IMR-90 (cell line): ENCODE results near the gene TCERG1. TPM values are rescaled to one million over a fixed set of nuclear protein-coding genes. Genes with fewer than 3 reads are reported as not detected.
A peak's percentile ranks its signal among the peaks of the same experiment; 100 is the strongest.

ENCODE experiments used
- ATAC-seq: fragments of 200-7000 bp; cut with Tn5 transposase; 2 replicates; pipeline ENCODE4 v1.9.1; 2020; ENCODE audit warnings: low read depth, mild to moderate bottlenecking, moderate library complexity
- BruUV-seq: library from RNA; stranded (reverse); fragments of 400-500 nt; replicated peaks from 2 replicates; lab custom pipeline; 2021; lab: Mats Ljungman, UMichigan
- CTCF ChIA-PET: fragments of 300-600 bp; formaldehyde crosslinking; extraction: SDS; loops from one replicate; lab custom pipeline; 2021; ENCODE audit warnings: antibody characterized with exemption; lab: Yijun Ruan, JAX
- POLR2A ChIA-PET: fragments of 300-600 bp; sonication (Branson Sonifier 250); formaldehyde crosslinking; loops from one replicate; lab custom pipeline; 2022; ENCODE audit warnings: antibody characterized with exemption; ENCODE audit not compliant: unreplicated experiment; lab: Charles Lee
- DNase-seq: peaks from one replicate; pipeline ENCODE4 v3.0.0; 2013
- H2AFZ ChIP-seq: replicated peaks from 2 replicates; pipeline ENCODE3; 2013; ENCODE audit warnings: low read length, mild to moderate bottlenecking; ENCODE audit not compliant: poor library complexity
- H2AK5ac ChIP-seq: 2 replicates; pipeline ENCODE4 v1.6.1; 2013; ENCODE audit warnings: low read depth, low read length, inconsistent platforms
- H2AK9ac ChIP-seq: replicated peaks from 2 replicates; pipeline ENCODE3; 2013; ENCODE audit warnings: mild to moderate bottlenecking, low read depth, low read length, moderate library complexity; ENCODE audit not compliant: poor library complexity
- H2BK120ac ChIP-seq: 2 replicates; pipeline ENCODE4 v1.6.1; 2013; ENCODE audit warnings: low read depth, low read length, inconsistent platforms
- H2BK15ac ChIP-seq: 3 replicates; pipeline ENCODE4 v1.6.1; 2013; ENCODE audit warnings: low read depth, low read length, inconsistent platforms
- H2BK20ac ChIP-seq: 2 replicates; pipeline ENCODE4 v1.6.1; 2013; ENCODE audit warnings: low read depth, mild to moderate bottlenecking, inconsistent platforms, low read length, moderate library complexity
- H2BK5ac ChIP-seq: 2 replicates; pipeline ENCODE4 v1.6.1; 2013; ENCODE audit warnings: mild to moderate bottlenecking, low read depth, low read length, inconsistent platforms; ENCODE audit not compliant: poor library complexity, severe bottlenecking
- H3K14ac ChIP-seq: replicated peaks from 2 replicates; pipeline ENCODE4 v1.6.1; 2013; ENCODE audit warnings: low read depth, low read length, inconsistent platforms
- H3K18ac ChIP-seq: 2 replicates; pipeline ENCODE4 v1.6.1; 2013; ENCODE audit warnings: low read depth, low read length, control low read depth
- H3K23ac ChIP-seq: 2 replicates; pipeline ENCODE4 v1.6.1; 2013; ENCODE audit warnings: low read depth, low read length, inconsistent platforms
- H3K27ac ChIP-seq: 2 replicates; pipeline ENCODE4 v1.5.1; 2013; ENCODE audit warnings: mild to moderate bottlenecking, control low read depth, low read length; ENCODE audit not compliant: insufficient read depth
- H3K27me3 ChIP-seq: 2 replicates; pipeline ENCODE4 v1.6.1; 2013; ENCODE audit warnings: low read length; ENCODE audit not compliant: control insufficient read depth, insufficient read depth
- H3K36me3 ChIP-seq: 2 replicates; pipeline ENCODE4 v1.6.1; 2013; ENCODE audit warnings: low read length, mixed read lengths; ENCODE audit not compliant: control insufficient read depth, insufficient read depth
- H3K4ac ChIP-seq: 2 replicates; pipeline ENCODE4 v1.6.1; 2013; ENCODE audit warnings: low read depth, low read length, inconsistent platforms
- H3K4me1 ChIP-seq: 2 replicates; pipeline ENCODE4 v1.6.1; 2013; ENCODE audit warnings: low read length, mixed read lengths; ENCODE audit not compliant: control insufficient read depth, insufficient read depth
- H3K4me2 ChIP-seq: 2 replicates; pipeline ENCODE4 v1.6.1; 2013; ENCODE audit warnings: low read depth, mild to moderate bottlenecking, control low read depth, low read length, moderate library complexity
- H3K4me3 ChIP-seq: 2 replicates; pipeline ENCODE4 v1.5.1; 2013; ENCODE audit warnings: low read depth, mild to moderate bottlenecking, control low read depth, low read length, moderate library complexity; ENCODE audit not compliant: insufficient read depth
- H3K56ac ChIP-seq: 2 replicates; pipeline ENCODE4 v1.6.1; 2013; ENCODE audit warnings: low read length, inconsistent platforms; ENCODE audit not compliant: insufficient read depth; ENCODE audit errors: extremely low read depth
- H3K79me1 ChIP-seq, 2 experiments: 2 replicates each; pipeline ENCODE4 v1.6.1; 2013; ENCODE audit warnings: low read length in 2 of 2, inconsistent platforms in 1 of 2, low read depth in 1 of 2
- H3K9ac ChIP-seq: 2 replicates; pipeline ENCODE4 v1.6.1; 2013; ENCODE audit warnings: low read depth, low read length, control low read depth
- H3K9me1 ChIP-seq: 2 replicates; pipeline ENCODE4 v1.6.1; 2013; ENCODE audit warnings: low read length, inconsistent platforms; ENCODE audit not compliant: insufficient read depth
- H3K9me3 ChIP-seq: 2 replicates; pipeline ENCODE4 v1.6.1; 2013; ENCODE audit warnings: low read length; ENCODE audit not compliant: control insufficient read depth, insufficient read depth
- H4K20me1 ChIP-seq: 2 replicates; pipeline ENCODE4 v1.6.1; 2013; ENCODE audit warnings: low read length, inconsistent platforms; ENCODE audit not compliant: insufficient read depth
- H4K5ac ChIP-seq: 2 replicates; pipeline ENCODE4 v1.6.1; 2013; ENCODE audit warnings: mild to moderate bottlenecking, low read depth, low read length, control low read depth
- H4K8ac ChIP-seq, 2 experiments: 2 replicates each; pipeline ENCODE4 v1.6.1; 2013; ENCODE audit warnings: low read depth in 2 of 2, low read length in 2 of 2, control low read depth in 1 of 2, inconsistent platforms in 1 of 2
- H4K91ac ChIP-seq: 2 replicates; pipeline ENCODE4 v1.6.1; 2013; ENCODE audit warnings: low read depth, low read length, inconsistent platforms; ENCODE audit not compliant: insufficient read depth
- CEBPB ChIP-seq: IDR thresholded peaks from 2 replicates; pipeline ENCODE4 v1.6.1; 2012; ENCODE audit warnings: low read depth, low read length, improper control_type of control experiment
- CHD1 ChIP-seq: IDR thresholded peaks from 2 replicates; pipeline ENCODE4 v1.6.1; 2012; ENCODE audit warnings: low read depth, low read length, improper control_type of control experiment
- NFE2L2 ChIP-seq: fragments of 150-350 bp; IDR thresholded peaks from 2 replicates; pipeline ENCODE4 v1.6.1; 2016; ENCODE audit warnings: low read depth, mild to moderate bottlenecking, low read length
- SMC3 ChIP-seq: fragments of 150-350 bp; IDR thresholded peaks from 2 replicates; pipeline ENCODE4 v1.6.1; 2016; ENCODE audit warnings: low read depth, mild to moderate bottlenecking, antibody characterized with exemption, low read length, moderate library complexity
- WGBS, 2 experiments: methylation state at CpG; one replicate each; pipeline versions ENCODE4 v1.1.5 to v1.1.7; 2013; ENCODE audit warnings: missing lambda C conversion rate in 2 of 2; ENCODE audit not compliant: insufficient read length in 1 of 2; ENCODE audit errors: extremely low coverage in 2 of 2; 5-methylcytosine and 5-hydroxymethylcytosine counted together
- dilution Hi-C: fragments of 300-500 bp; cut with HindIII; formaldehyde crosslinking; loops from one replicate; pipeline ENCODE4 v1.14.3; 2018; ENCODE audit warnings: low sequenced_read_pairs; ENCODE audit not compliant: unreplicated experiment
- in situ Hi-C: fragments of 300-500 bp; cut with MboI; formaldehyde crosslinking; loops from 3 replicates; pipeline ENCODE4 v1.14.3; 2019; ENCODE audit warnings: low sequenced_read_pairs, inconsistent platforms, mixed read lengths
- intact Hi-C: fragments of 100-400 bp; cut with micrococcal nuclease; formaldehyde crosslinking; loops from 2 replicates; pipeline ENCODE4 v1.10.0; 2022
- polyA plus RNA-seq, 3 experiments: library from polyadenylated mRNA; depleted of rRNA; stranded (reverse); fragments of >200 nt; gene quantifications; 2 replicates each; pipeline ENCODE4 v1.2.3, GENCODE V29; 2012; ENCODE audit warnings: low replicate concordance in 1 of 3
- total RNA-seq: library from RNA; depleted of rRNA; stranded (reverse); fragments of >200 nt; gene quantifications from 2 replicates; pipeline ENCODE4 v1.2.3, GENCODE V29; 2012
- TF ChIP-seq, protein P1 (sequence below): fragments of 150-350 bp; IDR thresholded peaks from 2 replicates; pipeline ENCODE4 v1.6.1; 2017; ENCODE audit warnings: mild to moderate bottlenecking, antibody characterized with exemption, low read length, low read depth

TCERG1 gene
- total and polyA plus RNA-seq, 2 of the 4 experiments (the other 2 are of a cell fraction), result 21.9 to 44.7 TPM

- H3K4me3 ChIP-seq, result no peak overlapping the region
- no peak for TF ChIP-seq CEBPB
- TF ChIP-seq CHD1, result no peak
- TF ChIP-seq, protein P1, sequence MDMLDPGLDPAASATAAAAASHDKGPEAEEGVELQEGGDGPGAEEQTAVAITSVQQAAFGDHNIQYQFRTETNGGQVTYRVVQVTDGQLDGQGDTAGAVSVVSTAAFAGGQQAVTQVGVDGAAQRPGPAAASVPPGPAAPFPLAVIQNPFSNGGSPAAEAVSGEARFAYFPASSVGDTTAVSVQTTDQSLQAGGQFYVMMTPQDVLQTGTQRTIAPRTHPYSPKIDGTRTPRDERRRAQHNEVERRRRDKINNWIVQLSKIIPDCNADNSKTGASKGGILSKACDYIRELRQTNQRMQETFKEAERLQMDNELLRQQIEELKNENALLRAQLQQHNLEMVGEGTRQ, result no peak
- TF ChIP-seq SMC3, result no peak
- no peak for TF ChIP-seq NFE2L2
- no peaks in the 10 kb centered on the region; the same call in 1 of the 2 replicates for H3K27me3 ChIP-seq
- H2AK5ac ChIP-seq, result no peak overlapping the region
- H3K9ac ChIP-seq, result no peak overlapping the region
- no peak overlapping the region for H4K5ac ChIP-seq
- H3K4me2 ChIP-seq, result no peak overlapping the region
- no peaks in the 10 kb centered on the region for H3K9me3 ChIP-seq
- H2BK120ac ChIP-seq, result no peak overlapping the region
- no peak overlapping the region for H4K91ac ChIP-seq
- no peak overlapping the region for H2BK15ac ChIP-seq
- no TSS peak for BruUV-seq
- H3K36me3 ChIP-seq, result no peaks in the 10 kb centered on the region
- DNase-seq (no peak), ATAC-seq (peak; percentile 29; the same call in 1 of the 2 replicates)
- no peaks in the 10 kb centered on the region for H3K9me1 ChIP-seq
- intact Hi-C loops (no loop called here), in situ Hi-C loops (loop anchor here (25.0 kb wide), 1 partner anchor 304 kb away; no protein-coding TSS in a partner anchor), dilution Hi-C loops (no loop called here)
- no peak overlapping the region for H3K23ac ChIP-seq
- ChIA-PET CTCF (interaction anchor here (0.7 kb wide), 1 partner anchor 320 kb away, joined by 3 read pairs; no protein-coding TSS in a partner anchor), POLR2A (no interaction called here)
- no peak overlapping the region for H2AK9ac ChIP-seq
- no peak overlapping the region for H2BK5ac ChIP-seq
- H3K14ac ChIP-seq, result no peak overlapping the region
- H3K18ac ChIP-seq, result no peak overlapping the region
- no peak overlapping the region for H3K4ac ChIP-seq
- H3K79me1 ChIP-seq, result no peaks in the 10 kb centered on the region
- no peak overlapping the region for H2BK20ac ChIP-seq
- H4K20me1 ChIP-seq, result no peaks in the 10 kb centered on the region
- H2AFZ ChIP-seq, result no peak overlapping the region
- H3K4me1 ChIP-seq, result no peaks in the 10 kb centered on the region
- H4K8ac ChIP-seq, result no peak overlapping the region
- no peak overlapping the region for H3K56ac ChIP-seq
- 80% methylated on average over 1 of the region's 5 CpGs; no CpG with 5 or more reads in 1 of the 2 experiments for WGBS, 2 experiments
- H3K27ac ChIP-seq, result no peak overlapping the region
Measured at GRCh38 chr5:146440870-146441495, 6.2 kb upstream of the TCERG1 start.
